H1 (cell line): ENCODE data around the gene SUDS3. TPM values are rescaled to one million over a fixed set of nuclear protein-coding genes. Genes with fewer than 3 reads are reported as not detected.

Experiments used
- CTCF ChIA-PET: fragments of 300-600 bp; sonication (Branson Sonifier 250); formaldehyde crosslinking; loops from one replicate; lab custom pipeline; 2021; ENCODE audit not compliant: partially characterized antibody; lab: Charles Lee
- POLR2A ChIA-PET: fragments of 300-600 bp; sonication (Branson Sonifier 250); formaldehyde crosslinking; loops from one replicate; lab custom pipeline; 2021; ENCODE audit warnings: inconsistent platforms; ENCODE audit not compliant: partially characterized antibody; lab: Charles Lee
- DNase-seq, 2 experiments: peaks; one replicate each; pipeline versions ENCODE4 v3.0.0 to v3.0.0-alpha.2; 2010 to 2022; ENCODE audit warnings: low spot score in 2 of 2, low read depth in 1 of 2, mixed read lengths in 1 of 2
- FAIRE-seq: peaks from 2 replicates; lab custom pipeline; 2011; peaks lifted over from hg19 to GRCh38; lab: Jason Lieb, UNC
- H2AFZ ChIP-seq: 2 replicates; pipeline ENCODE4 v1.8.1; 2012; ENCODE audit warnings: low read length, inconsistent platforms
- H2AK5ac ChIP-seq: 2 replicates; pipeline ENCODE4 v1.6.1; 2013; ENCODE audit warnings: low read depth, low read length
- H2BK120ac ChIP-seq: replicated peaks from 2 replicates; pipeline ENCODE3; 2013; ENCODE audit warnings: low read depth, low read length, inconsistent platforms
- H2BK12ac ChIP-seq: 2 replicates; pipeline ENCODE4 v1.6.1; 2013; ENCODE audit warnings: low read depth, low read length
- H2BK15ac ChIP-seq: 2 replicates; pipeline ENCODE4 v1.6.1; 2013; ENCODE audit warnings: low read length
- H2BK20ac ChIP-seq: 2 replicates; pipeline ENCODE4 v1.6.1; 2013; ENCODE audit warnings: low read length
- H2BK5ac ChIP-seq: 2 replicates; pipeline ENCODE4 v1.6.1; 2013; ENCODE audit warnings: low read depth, low read length
- H3K14ac ChIP-seq: 2 replicates; pipeline ENCODE4 v1.6.1; 2013; ENCODE audit warnings: inconsistent platforms; ENCODE audit not compliant: insufficient read length
- H3K18ac ChIP-seq: 2 replicates; pipeline ENCODE4 v1.6.1; 2013; ENCODE audit warnings: low read length; ENCODE audit errors: extremely low read depth
- H3K23ac ChIP-seq: 2 replicates; pipeline ENCODE4 v1.6.1; 2013; ENCODE audit warnings: inconsistent platforms; ENCODE audit not compliant: insufficient read length
- H3K23me2 ChIP-seq: 2 replicates; pipeline ENCODE4 v1.6.1; 2013; ENCODE audit warnings: low read depth, low read length
- H3K27ac ChIP-seq: 2 replicates; pipeline ENCODE4 v1.6.1; 2011; ENCODE audit warnings: low read depth, low read length, inconsistent platforms
- H3K27me3 ChIP-seq, 4 experiments: replicated peaks in 1 of 4; 1 replicate in 1 of 4; 2 replicates in 3 of 4; pipeline versions ENCODE4 v1.6.1 to v1.8.1; 2011 to 2013; ENCODE audit warnings: low read length in 3 of 4, mild to moderate bottlenecking in 3 of 4, inconsistent platforms in 2 of 4, mixed read lengths in 2 of 4, moderate library complexity in 1 of 4; ENCODE audit not compliant: control insufficient read depth in 3 of 4, insufficient read depth in 3 of 4; ENCODE audit errors: extremely low read depth in 1 of 4
- H3K36me3 ChIP-seq, 4 experiments: 2 replicates each; pipeline versions ENCODE4 v1.6.1 to v1.8.1; 2011 to 2013; ENCODE audit warnings: mild to moderate bottlenecking in 4 of 4, low read length in 3 of 4, moderate library complexity in 2 of 4, control low read depth in 1 of 4, inconsistent platforms in 1 of 4; ENCODE audit not compliant: insufficient read depth in 4 of 4, control insufficient read depth in 2 of 4
- H3K4ac ChIP-seq: replicated peaks from 2 replicates; pipeline ENCODE3; 2013; ENCODE audit warnings: low read length, low read depth, mixed read lengths, inconsistent platforms; ENCODE audit not compliant: insufficient read length
- H3K4me1 ChIP-seq, 4 experiments: replicated peaks in 1 of 4; 1 replicate in 1 of 4; 2 replicates in 3 of 4; pipeline versions ENCODE4 v1.6.1 to v1.8.1; 2011 to 2013; ENCODE audit warnings: low read length in 3 of 4, inconsistent platforms in 2 of 4, mixed read lengths in 1 of 4; ENCODE audit not compliant: insufficient read depth in 4 of 4, control insufficient read depth in 3 of 4
- H3K4me2 ChIP-seq, 2 experiments: 2 replicates each; pipeline versions ENCODE4 v1.6.1 to v1.8.1; 2011 to 2013; ENCODE audit warnings: low read depth in 2 of 2, low read length in 2 of 2, control low read depth in 1 of 2, inconsistent platforms in 1 of 2, mild to moderate bottlenecking in 1 of 2; ENCODE audit not compliant: insufficient read depth in 1 of 2
- H3K4me3 ChIP-seq, 4 experiments: fragments of 200-600, 300-600 bp in 1 of 4; sonication (generic), shearing (Covaris generic), sonication (Bioruptor Twin) in 1 of 4; 2 replicates each; pipeline versions ENCODE4 v1.5.1 to v1.8.1; 2011 to 2016; ENCODE audit warnings: low read length in 4 of 4, low read depth in 3 of 4, control low read depth in 2 of 4, inconsistent platforms in 2 of 4, mild to moderate bottlenecking in 2 of 4, mixed read lengths in 1 of 4, moderate library complexity in 1 of 4; ENCODE audit not compliant: insufficient read depth in 2 of 4; ENCODE audit errors: extremely low read depth in 1 of 4
- H3K56ac ChIP-seq: replicated peaks from 2 replicates; pipeline ENCODE3; 2013; ENCODE audit warnings: low read depth, mild to moderate bottlenecking, mixed read lengths, low read length, inconsistent platforms; ENCODE audit not compliant: insufficient read length
- H3K79me1 ChIP-seq: 2 replicates; pipeline ENCODE4 v1.6.1; 2013; ENCODE audit warnings: low read depth, low read length, control low read depth
- H3K79me2 ChIP-seq, 2 experiments: 2 replicates each; pipeline versions ENCODE4 v1.6.1 to v1.8.1; 2012 to 2013; ENCODE audit warnings: low read length in 2 of 2, mild to moderate bottlenecking in 2 of 2, inconsistent platforms in 1 of 2; ENCODE audit not compliant: insufficient read depth in 2 of 2, control insufficient read depth in 1 of 2
- H3K9ac ChIP-seq, 4 experiments: replicated peaks in 1 of 4; 1 replicate in 1 of 4; 2 replicates in 3 of 4; pipeline versions ENCODE4 v1.6.1 to v1.8.1; 2011 to 2013; ENCODE audit warnings: low read depth in 3 of 4, low read length in 3 of 4, control low read depth in 2 of 4, mild to moderate bottlenecking in 2 of 4, moderate library complexity in 2 of 4, inconsistent platforms in 1 of 4; ENCODE audit errors: extremely low read depth in 1 of 4
- H3K9me3 ChIP-seq, 2 experiments: 2 replicates each; pipeline versions ENCODE4 v1.6.1 to v1.8.1; 2012 to 2013; ENCODE audit warnings: mild to moderate bottlenecking in 2 of 2, moderate library complexity in 2 of 2, control low read depth in 1 of 2, inconsistent platforms in 1 of 2, low read depth in 1 of 2, low read length in 1 of 2, mixed read lengths in 1 of 2; ENCODE audit not compliant: insufficient read depth in 2 of 2
- H4K20me1 ChIP-seq, 2 experiments: replicated peaks in 1 of 2; 2 replicates each; pipeline versions ENCODE3 to v1.8.1; 2011 to 2013; ENCODE audit warnings: inconsistent platforms in 2 of 2, low read length in 2 of 2, mild to moderate bottlenecking in 1 of 2; ENCODE audit not compliant: insufficient read depth in 2 of 2, control insufficient read depth in 1 of 2
- H4K5ac ChIP-seq: 2 replicates; pipeline ENCODE4 v1.6.1; 2013; ENCODE audit warnings: low read length, low read depth, mixed read lengths, inconsistent platforms; ENCODE audit not compliant: insufficient read length
- H4K8ac ChIP-seq: 2 replicates; pipeline ENCODE4 v1.8.0; 2013; ENCODE audit warnings: mild to moderate bottlenecking, moderate library complexity, low read length, inconsistent platforms; ENCODE audit not compliant: insufficient read depth; ENCODE audit errors: extremely low read depth
- H4K91ac ChIP-seq: replicated peaks from 2 replicates; pipeline ENCODE3; 2013; ENCODE audit warnings: low read length, mixed read lengths, inconsistent platforms; ENCODE audit not compliant: insufficient read length
- CBX5 ChIP-seq: fragments of 300-800, 300-1000 bp; sonication (generic); IDR thresholded peaks from 2 replicates; pipeline ENCODE4 v1.7.1; 2016; ENCODE audit warnings: antibody characterized with exemption, low read length, low read depth
- EP300 ChIP-seq, 2 experiments: IDR thresholded peaks; 1 replicate in 1 of 2; 2 replicates in 1 of 2; pipeline ENCODE4 v1.6.1; 2011 to 2012; ENCODE audit warnings: low read depth in 2 of 2, low read length in 2 of 2, mild to moderate bottlenecking in 2 of 2, borderline replicate concordance in 1 of 2, inconsistent platforms in 1 of 2, moderate library complexity in 1 of 2
- EZH2 ChIP-seq: fragments of 200-600 bp; sonication (generic); IDR thresholded peaks from 2 replicates; pipeline ENCODE4 v1.7.1; 2012; ENCODE audit warnings: low read depth, mild to moderate bottlenecking, moderate library complexity, low read length, inconsistent platforms; ENCODE audit not compliant: severe bottlenecking
- MAFK ChIP-seq: IDR thresholded peaks from 2 replicates; pipeline ENCODE4 v1.6.1; 2012; ENCODE audit warnings: low read depth, mild to moderate bottlenecking, improper control_type of control experiment, low read length
- POU5F1 ChIP-seq: IDR thresholded peaks from 2 replicates; pipeline ENCODE4 v1.6.1; 2011; ENCODE audit warnings: low read depth, mild to moderate bottlenecking, low read length, moderate library complexity
- RAD21 ChIP-seq, 2 experiments: IDR thresholded peaks in 1 of 2; conservative IDR thresholded peaks in 1 of 2; 2 replicates each; pipeline ENCODE4 v1.6.1; 2011; ENCODE audit warnings: low read depth in 2 of 2, low read length in 2 of 2, improper control_type of control experiment in 1 of 2, inconsistent platforms in 1 of 2, mild to moderate bottlenecking in 1 of 2, moderate library complexity in 1 of 2
- SIX5 ChIP-seq: IDR thresholded peaks from 2 replicates; pipeline ENCODE4 v1.6.1; 2011; ENCODE audit warnings: mild to moderate bottlenecking, low read depth, low read length
- SP2 ChIP-seq: IDR thresholded peaks from 2 replicates; pipeline ENCODE4 v1.6.1; 2012; ENCODE audit warnings: mild to moderate bottlenecking, low read length, inconsistent platforms
- TCF12 ChIP-seq: IDR thresholded peaks from 2 replicates; pipeline ENCODE4 v1.6.1; 2011; ENCODE audit warnings: low read depth, mild to moderate bottlenecking, low read length
- YY1 ChIP-seq: IDR thresholded peaks from 2 replicates; pipeline ENCODE4 v1.6.1; 2011; ENCODE audit warnings: low read depth, mild to moderate bottlenecking, low read length
- WGBS, 2 experiments: shearing (Covaris generic) in 1 of 2; methylation state at CpG; one replicate each; pipeline versions ENCODE4 v1.1.6 to v1.1.7; 2013 to 2015; ENCODE audit warnings: low lambda C conversion rate in 2 of 2, mixed read lengths in 2 of 2, inconsistent platforms in 1 of 2, low coverage in 1 of 2, missing lambda C conversion rate in 1 of 2; ENCODE audit not compliant: insufficient replicate concordance in 2 of 2, insufficient coverage in 1 of 2, insufficient read length in 1 of 2; ENCODE audit errors: extremely low coverage in 1 of 2, missing lambda C conversion rate in 1 of 2; 5-methylcytosine and 5-hydroxymethylcytosine counted together
- polyA plus RNA-seq, 7 experiments: library from polyadenylated mRNA; depleted of rRNA in 3 of 7; stranded (reverse) in 5 of 7; unstranded in 2 of 7; fragments of >200 nt in 5 of 7; fragments of 200-250 nt in 2 of 7; gene quantifications; 1 replicate in 5 of 7; 2 replicates in 1 of 7; 4 replicates in 1 of 7; pipeline versions ENCODE4 v1.2.1 to v1.2.3, GENCODE V29; 2011 to 2013; ENCODE audit warnings: missing spikeins in 2 of 7, mixed read lengths in 2 of 7
- total RNA-seq: library from RNA; stranded (reverse); fragmentation: NEBNext Ultra II Directional; extraction: Animal tissue kit (Norgen Biotek cat#: 25700); gene quantifications from 2 replicates; pipeline ENCODE4 v1.2.1, GENCODE V29; 2021
- TF ChIP-seq, protein P1 (sequence below), 3 experiments: IDR thresholded peaks; 1 replicate in 2 of 3; 2 replicates in 1 of 3; pipeline versions ENCODE4 v1.5.1 to v1.6.1; 2011; ENCODE audit warnings: low read length in 3 of 3, mild to moderate bottlenecking in 3 of 3, inconsistent platforms in 2 of 3, low read depth in 1 of 3, moderate library complexity in 1 of 3; ENCODE audit not compliant: insufficient read depth in 1 of 3; ENCODE audit errors: control extremely low read depth in 1 of 3

Gene SUDS3
- total and polyA plus RNA-seq, 2 of the 8 experiments (the other 6 are each of a cell fraction or from before 2014, with no cell fraction given): 30.0 to 58.7 TPM

DNA sequence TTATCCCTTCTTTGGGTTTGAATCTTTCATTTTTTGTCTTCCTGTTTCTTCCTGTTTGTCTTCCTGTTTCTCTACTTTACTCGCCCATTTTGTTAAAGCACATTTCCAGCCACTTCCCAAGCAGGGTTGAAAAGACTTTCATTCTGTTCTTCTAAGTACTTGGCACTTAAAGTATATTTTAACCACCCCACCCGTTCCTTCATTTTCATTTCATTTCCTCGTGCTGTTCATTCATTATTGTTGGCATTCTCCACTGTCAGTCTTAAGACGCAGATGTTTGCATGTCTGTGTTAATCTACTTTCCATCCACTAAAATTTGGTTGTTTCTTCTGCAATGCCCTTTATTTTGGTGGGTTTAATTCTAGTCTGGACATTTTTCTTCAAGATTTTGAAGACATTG lies 49.0 kb downstream of the SUDS3 start:
- no peaks in the 10 kb centered on the region for H3K79me1 ChIP-seq
- no peaks in the 10 kb centered on the region for H3K79me2 ChIP-seq
- no peak overlapping the region for H4K5ac ChIP-seq
- no peak overlapping the region for H2AFZ ChIP-seq
- H3K4me3 ChIP-seq: no peak overlapping the region
- H3K56ac ChIP-seq: no peak overlapping the region
- no peak overlapping the region for H2BK12ac ChIP-seq
- H2BK20ac ChIP-seq: no peak overlapping the region
- H3K36me3 ChIP-seq: no peaks in the 10 kb centered on the region; a peak in 1 of 8 replicates
- no peak overlapping the region for H3K14ac ChIP-seq
- no peak overlapping the region for H3K9ac ChIP-seq
- H3K4me1 ChIP-seq: peaks cover 0 to 4% (median 0%) of the 10 kb centered on the region in 4 experiments; a peak in 2 of 7 replicates
- peaks cover 0 to 3% of the 10 kb centered on the region in 2 experiments for H4K20me1 ChIP-seq
- H4K91ac ChIP-seq: no peak overlapping the region
- H3K4ac ChIP-seq: no peak overlapping the region
- H3K23me2 ChIP-seq: no peaks in the 10 kb centered on the region
- FAIRE-seq: no peak
- no peak overlapping the region for H3K18ac ChIP-seq
- no peak overlapping the region for H2BK15ac ChIP-seq
- H2BK120ac ChIP-seq: no peak overlapping the region
- 87% methylated on average over 4 of the region's 4 CpGs; no CpG with 5 or more reads in 1 of the 2 experiments for WGBS, 2 experiments
- ChIA-PET CTCF (interaction anchor here (1.1 to 4.3 kb wide), 4 partner anchors 12 to 429 kb away, joined by 3 to 17 read pairs (median 4); no protein-coding TSS in a partner anchor), POLR2A (interaction anchor here (1.2 kb wide), 1 partner anchor 25 kb away, joined by 3 read pairs; no protein-coding TSS in a partner anchor)
- H3K27me3 ChIP-seq: no peaks in the 10 kb centered on the region
- no peak overlapping the region for H2AK5ac ChIP-seq
- H3K9me3 ChIP-seq: no peaks in the 10 kb centered on the region
- H3K23ac ChIP-seq: no peak overlapping the region
- no peak overlapping the region for H3K4me2 ChIP-seq
- no peak overlapping the region for H3K27ac ChIP-seq
- DNase-seq: no peak
- no peak overlapping the region for H4K8ac ChIP-seq
- no peak overlapping the region for H2BK5ac ChIP-seq
- TF ChIP-seq YY1 (no peak), EZH2 (no peak), MAFK (no peak), TCF12 (no peak), EP300 (IDR thresholded peaks at IDR 0.05; ENCODE audit: borderline replicate concordance in 1 of 2, low read depth in 2 of 2, low read length in 2 of 2) (no peak), POU5F1 (no peak), SIX5 (no peak), RAD21 (IDR thresholded peaks at IDR 0.05 in 1 of 2, conservative IDR thresholded peaks at IDR 0.05 in 1 of 2; ENCODE audit: low read depth in 2 of 2, low read length in 2 of 2) (no peak), SP2 (no peak), CBX5 (no peak)
- TF ChIP-seq, protein P1, sequence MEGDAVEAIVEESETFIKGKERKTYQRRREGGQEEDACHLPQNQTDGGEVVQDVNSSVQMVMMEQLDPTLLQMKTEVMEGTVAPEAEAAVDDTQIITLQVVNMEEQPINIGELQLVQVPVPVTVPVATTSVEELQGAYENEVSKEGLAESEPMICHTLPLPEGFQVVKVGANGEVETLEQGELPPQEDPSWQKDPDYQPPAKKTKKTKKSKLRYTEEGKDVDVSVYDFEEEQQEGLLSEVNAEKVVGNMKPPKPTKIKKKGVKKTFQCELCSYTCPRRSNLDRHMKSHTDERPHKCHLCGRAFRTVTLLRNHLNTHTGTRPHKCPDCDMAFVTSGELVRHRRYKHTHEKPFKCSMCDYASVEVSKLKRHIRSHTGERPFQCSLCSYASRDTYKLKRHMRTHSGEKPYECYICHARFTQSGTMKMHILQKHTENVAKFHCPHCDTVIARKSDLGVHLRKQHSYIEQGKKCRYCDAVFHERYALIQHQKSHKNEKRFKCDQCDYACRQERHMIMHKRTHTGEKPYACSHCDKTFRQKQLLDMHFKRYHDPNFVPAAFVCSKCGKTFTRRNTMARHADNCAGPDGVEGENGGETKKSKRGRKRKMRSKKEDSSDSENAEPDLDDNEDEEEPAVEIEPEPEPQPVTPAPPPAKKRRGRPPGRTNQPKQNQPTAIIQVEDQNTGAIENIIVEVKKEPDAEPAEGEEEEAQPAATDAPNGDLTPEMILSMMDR (IDR thresholded peaks at IDR 0.05; ENCODE audit: control extremely low read depth in 1 of 3, insufficient read depth in 1 of 3, low read depth in 1 of 3, low read length in 3 of 3): no peak
